GM06990 (cell line): ENCODE results near the gene PTPN21.
A peak's percentile ranks its signal among the peaks of the same experiment; 100 is the strongest.

ENCODE experiments used
- DNase-seq: peaks from one replicate; pipeline ENCODE4 v3.0.0-alpha.2; 2011; ENCODE audit not compliant: insufficient read length; ENCODE audit errors: extremely low read depth
- H3K27me3 ChIP-seq: replicated peaks from 2 replicates; pipeline ENCODE4 v1.6.0; 2011; ENCODE audit warnings: low read length; ENCODE audit not compliant: control insufficient read depth, insufficient read depth
- H3K36me3 ChIP-seq: 2 replicates; pipeline ENCODE4 v1.5.1; 2011; ENCODE audit warnings: low read length; ENCODE audit not compliant: control insufficient read depth, insufficient read depth
- H3K4me3 ChIP-seq: replicated peaks from 2 replicates; pipeline ENCODE4 v1.5.1; 2011; ENCODE audit warnings: low read depth, mild to moderate bottlenecking, control low read depth, low read length
- TF ChIP-seq, protein P1 (sequence below): IDR thresholded peaks from 2 replicates; pipeline ENCODE4 v1.5.1; 2011; ENCODE audit warnings: low read length, control low read depth, mild to moderate bottlenecking, inconsistent platforms; ENCODE audit not compliant: insufficient read depth, poor library complexity, severe bottlenecking

PTPN21 gene

DNA sequence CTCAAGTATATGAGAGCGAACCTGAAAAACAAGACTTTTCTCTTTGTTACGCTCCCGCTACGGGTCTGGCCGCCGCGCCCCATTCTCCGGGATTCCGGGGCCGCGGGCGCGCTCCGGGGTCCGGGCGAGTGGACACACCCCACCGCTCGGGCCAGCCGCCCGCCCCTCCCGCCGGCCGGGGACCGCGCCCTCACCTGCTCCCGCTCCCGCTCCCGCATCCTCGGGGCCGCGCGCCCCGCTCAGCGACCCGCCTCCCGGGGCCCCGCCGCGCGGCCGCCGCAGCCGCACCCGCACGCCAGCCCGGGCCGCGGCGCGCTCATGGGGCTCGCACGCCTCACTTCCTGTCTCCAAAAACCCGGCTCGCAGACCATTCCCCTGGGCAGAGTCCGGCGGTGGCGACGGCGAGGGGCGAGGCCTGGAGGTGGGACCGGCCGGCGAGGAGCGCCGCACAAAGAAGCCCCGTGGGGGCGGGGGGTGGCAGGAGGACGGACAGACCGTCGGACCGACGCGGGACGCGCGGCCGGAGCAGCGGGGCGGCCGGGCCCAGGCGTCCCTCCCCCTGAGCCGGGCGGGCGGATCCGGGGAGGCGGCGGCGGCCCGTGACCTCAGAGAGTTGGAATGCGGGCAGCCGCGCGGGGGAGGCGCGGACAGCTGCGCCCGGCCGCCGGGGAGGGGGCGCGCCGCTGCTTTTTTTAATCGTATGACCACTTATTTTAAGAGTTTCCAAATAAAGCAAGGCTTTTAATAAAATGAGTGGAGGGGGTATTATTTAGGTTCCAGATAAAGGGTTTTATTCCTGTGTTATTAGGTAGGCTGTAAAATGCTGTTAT, at the start of gene PTPN21:
TSS of gene PTPN21 (minus strand) at position 551 of the 830 bp plus-strand sequence. CDS start 4,590 bp downstream, outside the sequence.
- Histone ChIP-seq H3K36me3 (no peaks in the 10 kb centered on the region), H3K4me3 (peak within 1 kb of the TSS; percentile 59), H3K27me3 (no peaks in the 10 kb centered on the region)
- no peak for DNase-seq
- TF ChIP-seq, protein P1, sequence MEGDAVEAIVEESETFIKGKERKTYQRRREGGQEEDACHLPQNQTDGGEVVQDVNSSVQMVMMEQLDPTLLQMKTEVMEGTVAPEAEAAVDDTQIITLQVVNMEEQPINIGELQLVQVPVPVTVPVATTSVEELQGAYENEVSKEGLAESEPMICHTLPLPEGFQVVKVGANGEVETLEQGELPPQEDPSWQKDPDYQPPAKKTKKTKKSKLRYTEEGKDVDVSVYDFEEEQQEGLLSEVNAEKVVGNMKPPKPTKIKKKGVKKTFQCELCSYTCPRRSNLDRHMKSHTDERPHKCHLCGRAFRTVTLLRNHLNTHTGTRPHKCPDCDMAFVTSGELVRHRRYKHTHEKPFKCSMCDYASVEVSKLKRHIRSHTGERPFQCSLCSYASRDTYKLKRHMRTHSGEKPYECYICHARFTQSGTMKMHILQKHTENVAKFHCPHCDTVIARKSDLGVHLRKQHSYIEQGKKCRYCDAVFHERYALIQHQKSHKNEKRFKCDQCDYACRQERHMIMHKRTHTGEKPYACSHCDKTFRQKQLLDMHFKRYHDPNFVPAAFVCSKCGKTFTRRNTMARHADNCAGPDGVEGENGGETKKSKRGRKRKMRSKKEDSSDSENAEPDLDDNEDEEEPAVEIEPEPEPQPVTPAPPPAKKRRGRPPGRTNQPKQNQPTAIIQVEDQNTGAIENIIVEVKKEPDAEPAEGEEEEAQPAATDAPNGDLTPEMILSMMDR, result no peak

DNA sequence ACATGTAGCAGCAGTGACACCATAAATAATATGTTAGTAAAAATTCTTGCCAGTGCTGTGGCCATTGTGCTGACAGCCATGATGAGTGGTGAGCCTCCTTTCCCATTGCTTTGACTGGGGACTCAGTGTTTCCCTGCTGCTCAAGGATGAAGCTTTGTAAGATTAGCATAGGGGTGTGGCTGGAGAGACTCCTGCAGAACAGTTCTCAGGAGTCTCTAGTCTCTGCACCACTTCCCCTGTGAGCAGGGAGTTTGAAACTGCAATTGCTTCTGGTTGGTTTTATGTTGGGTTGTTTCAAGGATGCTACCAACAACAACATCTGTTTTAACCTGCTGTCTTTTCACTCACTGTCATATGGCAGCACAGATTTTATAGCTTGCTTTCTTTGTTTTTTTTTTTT, 49.4 kb upstream of the PTPN21 start:
- no peaks in the 10 kb centered on the region for H3K27me3 ChIP-seq
- no peak for DNase-seq
- TF ChIP-seq, protein P1, result no peak
- no peak overlapping the region for H3K4me3 ChIP-seq
- H3K36me3 ChIP-seq, result peaks cover 12% of the 10 kb centered on the region

DNA sequence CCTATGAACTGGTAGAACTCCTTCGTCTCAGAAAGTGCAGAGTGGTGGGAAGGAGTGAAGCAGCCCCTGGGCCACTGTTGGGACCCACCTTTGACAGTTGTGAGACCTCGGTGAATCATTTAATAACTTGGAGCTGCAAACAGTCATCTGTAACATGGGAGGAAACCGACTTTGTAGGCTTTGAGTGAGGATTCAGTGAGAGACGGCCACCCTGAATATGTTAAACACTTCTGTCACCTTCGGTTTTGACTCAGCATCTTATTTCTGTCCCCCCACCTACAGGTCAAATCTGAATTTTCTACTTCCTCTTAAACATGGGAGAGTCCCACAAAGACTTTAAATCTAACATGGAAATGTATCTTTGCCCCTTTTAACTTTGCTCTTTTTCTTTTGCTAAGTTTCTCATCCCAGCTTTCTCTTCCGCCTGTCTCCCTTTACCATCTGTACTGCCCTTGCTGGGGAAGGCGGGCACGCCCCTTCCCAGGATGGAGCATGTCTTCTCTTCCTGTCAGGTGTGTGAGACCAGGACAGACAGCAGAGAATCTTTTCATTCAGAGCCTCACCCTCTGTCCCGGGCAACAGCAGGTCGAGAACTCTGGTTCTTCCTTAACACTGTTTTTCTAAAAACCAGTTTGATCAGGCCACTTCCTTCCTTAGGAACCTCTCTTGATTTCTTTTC, 45.1 kb upstream of the PTPN21 start:
- Histone ChIP-seq H3K36me3 (peaks cover 5% of the 10 kb centered on the region; the same call in 1 of the 2 replicates), H3K4me3 (peak overlapping the region; percentile 29), H3K27me3 (no peaks in the 10 kb centered on the region)
- peak; percentile 72 for DNase-seq
- TF ChIP-seq, protein P1, result no peak

DNA sequence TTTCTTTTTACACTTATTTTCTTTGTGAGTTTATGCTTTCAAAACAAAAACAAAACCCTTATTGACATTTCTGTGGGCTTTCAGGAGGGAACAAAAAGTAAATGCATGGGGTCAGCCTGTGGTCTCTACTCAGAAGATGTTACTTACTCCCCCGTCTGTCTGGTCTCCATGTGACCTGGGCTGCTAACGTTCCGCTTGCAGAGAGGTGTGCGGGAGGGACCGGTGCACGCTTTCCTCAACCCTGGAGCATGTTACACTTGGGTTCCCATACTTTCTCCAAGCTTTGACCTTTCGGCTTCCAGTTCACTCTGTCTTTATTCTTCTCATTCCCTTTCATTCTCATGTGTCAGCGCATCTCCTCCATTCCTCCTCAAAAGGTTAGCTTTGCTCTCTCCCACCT, 44.5 kb upstream of the PTPN21 start:
- peak overlapping the region; percentile 29 for H3K4me3 ChIP-seq
- no peak for DNase-seq
- TF ChIP-seq, protein P1, result no peak
- H3K27me3 ChIP-seq, result no peaks in the 10 kb centered on the region
- peaks cover 5% of the 10 kb centered on the region; the same call in 1 of the 2 replicates for H3K36me3 ChIP-seq

DNA sequence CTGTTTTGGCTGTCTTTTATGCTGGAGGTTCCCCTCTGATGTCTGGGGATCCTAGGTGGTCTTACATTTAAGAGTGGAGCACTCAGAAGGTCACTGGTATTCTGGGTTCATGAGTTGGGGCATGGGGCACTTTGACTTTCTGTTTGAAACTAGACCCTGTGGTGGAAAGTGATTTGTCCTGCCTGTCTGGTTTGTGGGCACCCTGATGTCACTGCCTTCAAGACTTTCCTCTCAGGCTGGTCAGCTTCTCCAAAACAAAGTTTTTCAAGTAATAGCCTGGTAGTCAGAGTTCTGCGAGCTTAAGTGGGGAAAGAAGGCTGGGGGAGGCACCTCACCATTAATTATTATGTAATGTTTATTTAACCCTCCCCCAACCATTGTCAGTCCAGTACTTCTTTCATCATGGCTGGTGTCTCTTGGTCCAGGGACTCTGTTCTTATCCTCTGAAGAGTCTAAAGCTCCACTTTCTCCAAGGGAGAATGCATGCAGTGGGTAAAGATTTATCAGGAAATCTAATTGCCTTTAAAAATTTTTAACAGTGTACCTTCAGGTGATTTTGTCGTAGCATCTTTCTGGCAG, 43.4 kb upstream of the PTPN21 start:
- TF ChIP-seq, protein P1, result no peak
- peaks cover 5% of the 10 kb centered on the region; the same call in 1 of the 2 replicates for H3K36me3 ChIP-seq
- H3K4me3 ChIP-seq, result no peak overlapping the region
- no peak for DNase-seq
- no peaks in the 10 kb centered on the region for H3K27me3 ChIP-seq
